KMS-11 (cell line): Measurements from ENCODE around the gene SLC2A1.

ENCODE experiments used
- H2AFZ ChIP-seq: fragments of 200-600 bp; sonication (generic); 2 replicates; pipeline ENCODE4 v1.6.1; 2016; ENCODE audit warnings: antibody characterized with exemption, mixed run types, low read depth
- H3K27ac ChIP-seq: fragments of 200-600 bp; sonication (generic); 2 replicates; pipeline ENCODE4 v1.6.1; 2016; ENCODE audit warnings: mild to moderate bottlenecking, mixed run types
- H3K27me3 ChIP-seq: fragments of 200-600 bp; sonication (generic); 2 replicates; pipeline ENCODE4 v1.6.1; 2017; ENCODE audit warnings: mild to moderate bottlenecking, low read depth, mixed run types, moderate library complexity; ENCODE audit not compliant: insufficient read depth
- H3K36me3 ChIP-seq: fragments of 200-600 bp; sonication (generic); 2 replicates; pipeline ENCODE4 v1.6.1; 2017; ENCODE audit warnings: mild to moderate bottlenecking, mixed run types; ENCODE audit not compliant: insufficient read depth
- H3K4me1 ChIP-seq: fragments of 200-600 bp; sonication (generic); 2 replicates; pipeline ENCODE4 v1.6.1; 2016; ENCODE audit warnings: mild to moderate bottlenecking, low read depth, mixed run types; ENCODE audit not compliant: poor library complexity, severe bottlenecking
- H3K4me2 ChIP-seq: fragments of 200-600 bp; sonication (generic); 2 replicates; pipeline ENCODE4 v1.7.0; 2016; ENCODE audit warnings: mild to moderate bottlenecking, mixed run types
- H3K4me3 ChIP-seq: fragments of 200-600 bp; sonication (generic); IDR thresholded peaks from 2 replicates; pipeline ENCODE4 v1.6.1; 2017; ENCODE audit warnings: low read depth, low read length, mixed read lengths; ENCODE audit not compliant: insufficient read depth
- H3K79me2 ChIP-seq: fragments of 200-600 bp; sonication (generic); 2 replicates; pipeline ENCODE4 v1.6.1; 2016; ENCODE audit warnings: low read depth, mixed run types; ENCODE audit not compliant: insufficient read depth
- H3K9ac ChIP-seq: fragments of 200-600 bp; sonication (generic); 2 replicates; pipeline ENCODE4 v1.6.1; 2016; ENCODE audit warnings: mild to moderate bottlenecking, mixed run types
- H4K20me1 ChIP-seq: fragments of 200-600 bp; sonication (generic); 2 replicates; pipeline ENCODE4 v1.6.1; 2016; ENCODE audit warnings: mild to moderate bottlenecking, mixed run types; ENCODE audit not compliant: insufficient read depth
- TF ChIP-seq, protein P1 (sequence below): fragments of 200-600 bp; sonication (generic); conservative IDR thresholded peaks from 2 replicates; pipeline ENCODE4 v1.6.1; 2017; ENCODE audit warnings: low read depth, mild to moderate bottlenecking, antibody characterized with exemption, low read length, moderate library complexity, mixed read lengths

SLC2A1 gene

DNA sequence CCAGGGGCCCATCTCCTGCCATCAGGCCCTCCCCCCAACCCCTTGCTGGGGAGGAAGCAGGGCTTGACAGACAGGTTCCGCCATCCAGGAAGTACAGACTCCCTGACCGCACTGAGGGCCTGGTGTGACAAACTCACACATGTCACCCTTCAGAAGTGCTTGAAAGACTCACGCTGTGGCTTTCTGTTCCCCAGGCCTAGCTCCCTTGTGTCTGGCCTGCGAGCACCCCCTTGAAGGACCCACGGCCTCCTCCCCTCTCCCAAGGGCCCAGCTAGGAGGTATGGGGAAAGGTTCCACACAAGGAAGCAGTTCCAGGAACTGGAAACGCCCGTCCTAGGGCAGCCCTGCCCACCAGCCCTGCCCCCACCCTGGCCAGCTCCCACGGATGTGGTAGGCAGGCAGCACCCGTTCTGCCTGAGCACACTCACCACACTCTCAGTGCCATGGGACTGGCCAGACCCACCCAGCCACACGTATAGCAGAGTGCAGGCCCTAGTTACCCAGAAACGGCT, 26.7 kb downstream of the SLC2A1 start:
- Histone ChIP-seq H3K4me1 (peaks cover 5% of the 10 kb centered on the region), H3K4me2 (no peak overlapping the region), H3K4me3 (no peak overlapping the region), H3K9ac (no peak overlapping the region), H3K27me3 (no peaks in the 10 kb centered on the region), H3K27ac (no peak overlapping the region), H3K36me3 (no peaks in the 10 kb centered on the region), H4K20me1 (no peaks in the 10 kb centered on the region), H2AFZ (no peak overlapping the region), H3K79me2 (no peaks in the 10 kb centered on the region)
- TF ChIP-seq, protein P1, sequence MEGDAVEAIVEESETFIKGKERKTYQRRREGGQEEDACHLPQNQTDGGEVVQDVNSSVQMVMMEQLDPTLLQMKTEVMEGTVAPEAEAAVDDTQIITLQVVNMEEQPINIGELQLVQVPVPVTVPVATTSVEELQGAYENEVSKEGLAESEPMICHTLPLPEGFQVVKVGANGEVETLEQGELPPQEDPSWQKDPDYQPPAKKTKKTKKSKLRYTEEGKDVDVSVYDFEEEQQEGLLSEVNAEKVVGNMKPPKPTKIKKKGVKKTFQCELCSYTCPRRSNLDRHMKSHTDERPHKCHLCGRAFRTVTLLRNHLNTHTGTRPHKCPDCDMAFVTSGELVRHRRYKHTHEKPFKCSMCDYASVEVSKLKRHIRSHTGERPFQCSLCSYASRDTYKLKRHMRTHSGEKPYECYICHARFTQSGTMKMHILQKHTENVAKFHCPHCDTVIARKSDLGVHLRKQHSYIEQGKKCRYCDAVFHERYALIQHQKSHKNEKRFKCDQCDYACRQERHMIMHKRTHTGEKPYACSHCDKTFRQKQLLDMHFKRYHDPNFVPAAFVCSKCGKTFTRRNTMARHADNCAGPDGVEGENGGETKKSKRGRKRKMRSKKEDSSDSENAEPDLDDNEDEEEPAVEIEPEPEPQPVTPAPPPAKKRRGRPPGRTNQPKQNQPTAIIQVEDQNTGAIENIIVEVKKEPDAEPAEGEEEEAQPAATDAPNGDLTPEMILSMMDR = no peak

DNA sequence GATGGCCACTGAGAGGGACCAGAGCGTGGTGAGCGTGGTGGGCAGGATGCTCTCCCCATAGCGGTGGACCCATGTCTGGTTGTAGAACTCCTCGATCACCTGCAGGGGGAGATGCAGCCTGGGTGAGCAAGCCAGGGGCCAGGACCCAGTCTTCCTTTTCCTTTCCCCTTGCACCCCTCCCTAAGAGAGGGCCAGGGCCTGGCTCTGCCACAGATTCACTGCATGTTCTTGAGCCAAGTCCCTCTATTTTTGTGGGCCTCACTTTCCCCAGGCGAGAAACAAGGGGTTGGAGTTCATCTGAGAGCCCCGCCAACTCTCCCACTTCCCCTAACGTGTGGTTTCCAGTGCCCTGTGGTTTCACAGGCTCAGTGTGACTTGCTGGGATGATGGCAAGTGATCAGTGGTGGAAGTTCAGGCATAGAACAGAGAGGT, 27.5 kb downstream of the SLC2A1 start:
- no peaks in the 10 kb centered on the region for H3K27me3 ChIP-seq
- H3K4me3 ChIP-seq = no peak overlapping the region
- no peaks in the 10 kb centered on the region for H3K4me1 ChIP-seq
- TF ChIP-seq, protein P1 = peak; percentile 53
- no peak overlapping the region for H3K27ac ChIP-seq
- no peak overlapping the region for H2AFZ ChIP-seq
- no peaks in the 10 kb centered on the region for H4K20me1 ChIP-seq
- H3K36me3 ChIP-seq = no peaks in the 10 kb centered on the region
- no peaks in the 10 kb centered on the region for H3K79me2 ChIP-seq
- no peak overlapping the region for H3K4me2 ChIP-seq
- no peak overlapping the region for H3K9ac ChIP-seq

DNA sequence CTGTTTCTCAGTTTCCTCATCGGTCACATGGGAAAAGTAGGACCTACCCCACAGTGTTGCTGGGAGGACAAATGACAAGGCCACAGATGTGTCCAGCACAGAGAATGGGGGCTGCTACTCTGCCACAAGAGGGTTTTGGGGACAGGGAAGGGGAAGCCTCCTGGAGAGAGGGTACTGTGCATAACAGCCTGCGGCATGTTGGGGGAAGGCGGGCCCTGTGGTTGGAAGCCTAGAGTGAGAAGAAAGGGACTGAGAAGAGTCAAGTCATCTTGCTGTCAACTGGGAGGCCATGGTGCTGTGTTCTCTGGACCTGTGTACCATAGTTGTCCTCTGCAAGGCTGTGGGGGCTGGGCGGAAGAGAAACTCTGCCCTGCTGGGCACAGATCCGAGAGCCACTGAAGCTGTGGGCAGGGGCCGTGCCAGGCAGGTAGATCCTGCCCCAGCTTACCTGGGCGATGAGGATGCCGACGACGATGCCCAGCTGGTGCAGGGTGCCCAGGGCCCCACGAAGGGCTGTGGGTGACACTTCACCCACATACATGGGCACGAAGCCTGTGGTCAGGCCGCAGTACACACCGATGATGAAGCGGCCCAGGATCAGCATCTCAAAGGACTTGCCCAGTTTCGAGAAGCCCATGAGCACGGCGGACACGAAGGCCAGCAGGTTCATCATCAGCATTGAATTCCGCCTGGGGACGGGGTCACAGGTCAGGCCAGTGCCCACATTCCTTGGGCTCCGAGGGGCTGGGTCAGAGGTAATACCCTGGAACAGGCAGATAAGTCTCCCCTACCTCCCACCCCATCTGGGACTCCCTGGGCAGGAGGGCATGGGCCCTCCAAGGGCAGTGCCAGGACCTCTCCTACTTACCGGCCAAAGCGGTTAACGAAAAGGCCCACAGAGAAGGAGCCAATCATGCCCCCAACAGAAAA, 28.2 kb downstream of the SLC2A1 start:
- H3K4me3 ChIP-seq = no peak overlapping the region

DNA sequence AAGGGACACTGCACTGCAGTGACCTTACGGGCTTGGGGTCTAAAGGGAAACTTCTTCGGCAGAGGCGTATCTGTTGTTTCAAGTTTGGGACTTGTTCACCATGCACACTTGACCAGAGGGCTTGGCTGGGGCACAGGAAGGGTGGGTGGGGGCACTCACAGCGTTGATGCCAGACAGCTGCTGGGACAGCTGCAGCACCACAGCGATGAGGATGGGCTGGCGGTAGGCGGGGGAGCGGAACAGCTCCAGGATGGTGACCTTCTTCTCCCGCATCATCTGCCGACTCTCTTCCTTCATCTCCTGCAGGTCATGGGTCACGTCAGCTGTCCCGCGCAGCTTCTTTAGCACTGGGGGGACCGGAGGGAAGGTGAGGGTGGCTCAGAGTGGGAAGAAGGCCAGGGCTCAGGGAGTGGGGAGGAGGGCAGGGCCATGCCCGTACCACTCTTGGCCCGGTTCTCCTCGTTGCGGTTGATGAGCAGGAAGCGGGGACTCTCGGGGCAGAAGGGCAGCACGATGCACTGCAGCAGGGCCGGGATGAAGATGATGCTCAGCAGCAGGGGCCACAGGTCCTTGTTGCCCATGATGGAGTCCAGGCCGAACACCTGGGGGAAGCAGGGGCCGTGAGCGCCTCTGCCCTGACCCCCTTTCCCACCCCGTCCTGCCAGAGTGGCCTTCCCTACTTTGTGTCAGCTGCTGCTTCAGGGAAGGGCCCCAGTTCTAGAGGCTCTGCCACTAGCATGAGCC, 29.1 kb downstream of the SLC2A1 start:
- no peaks in the 10 kb centered on the region for H3K27me3 ChIP-seq
- H4K20me1 ChIP-seq = no peaks in the 10 kb centered on the region
- H3K36me3 ChIP-seq = no peaks in the 10 kb centered on the region
- no peak overlapping the region for H3K4me2 ChIP-seq
- H3K79me2 ChIP-seq = no peaks in the 10 kb centered on the region
- H3K4me3 ChIP-seq = no peak overlapping the region
- H3K4me1 ChIP-seq = peaks cover 11% of the 10 kb centered on the region
- H3K27ac ChIP-seq = no peak overlapping the region
- no peak overlapping the region for H2AFZ ChIP-seq
- TF ChIP-seq, protein P1 = no peak
- H3K9ac ChIP-seq = no peak overlapping the region

More for the DNA sequence above, 28.2 kb downstream of the SLC2A1 start:
- Histone ChIP-seq H3K9ac (no peak overlapping the region), H4K20me1 (no peaks in the 10 kb centered on the region), H3K27me3 (no peaks in the 10 kb centered on the region), H3K4me1 (peaks cover 6% of the 10 kb centered on the region), H3K79me2 (no peaks in the 10 kb centered on the region), H3K27ac (no peak overlapping the region), H3K4me2 (no peak overlapping the region), H3K36me3 (no peaks in the 10 kb centered on the region), H2AFZ (no peak overlapping the region)
- TF ChIP-seq, protein P1 = no peak
